GM13977 (cell line): ENCODE results near the gene NENF.
"Not testable (repeated sequence)": the region's sequence is repeated elsewhere in the genome, so short reads cannot be mapped to it uniquely, and the experiment has no call there.

Source experiments
- DNase-seq: peaks from one replicate; pipeline ENCODE4 v3.0.0; 2012; ENCODE audit warnings: low spot score
- CTCF ChIP-seq: IDR thresholded peaks from 2 replicates; pipeline ENCODE4 v1.5.1; 2012; ENCODE audit warnings: mild to moderate bottlenecking, control low read depth; ENCODE audit not compliant: insufficient read depth; ENCODE audit errors: extremely low read depth, missing control alignments
- in situ Hi-C: fragments of 300-500 bp; cut with MboI; formaldehyde crosslinking; loops from one replicate; pipeline ENCODE4 v1.12.0; 2022; ENCODE audit warnings: low sequenced_read_pairs, low pct_unique_long_range_greater_than_20kb, mixed read lengths, inconsistent platforms; ENCODE audit not compliant: unreplicated experiment

The NENF gene

DNA sequence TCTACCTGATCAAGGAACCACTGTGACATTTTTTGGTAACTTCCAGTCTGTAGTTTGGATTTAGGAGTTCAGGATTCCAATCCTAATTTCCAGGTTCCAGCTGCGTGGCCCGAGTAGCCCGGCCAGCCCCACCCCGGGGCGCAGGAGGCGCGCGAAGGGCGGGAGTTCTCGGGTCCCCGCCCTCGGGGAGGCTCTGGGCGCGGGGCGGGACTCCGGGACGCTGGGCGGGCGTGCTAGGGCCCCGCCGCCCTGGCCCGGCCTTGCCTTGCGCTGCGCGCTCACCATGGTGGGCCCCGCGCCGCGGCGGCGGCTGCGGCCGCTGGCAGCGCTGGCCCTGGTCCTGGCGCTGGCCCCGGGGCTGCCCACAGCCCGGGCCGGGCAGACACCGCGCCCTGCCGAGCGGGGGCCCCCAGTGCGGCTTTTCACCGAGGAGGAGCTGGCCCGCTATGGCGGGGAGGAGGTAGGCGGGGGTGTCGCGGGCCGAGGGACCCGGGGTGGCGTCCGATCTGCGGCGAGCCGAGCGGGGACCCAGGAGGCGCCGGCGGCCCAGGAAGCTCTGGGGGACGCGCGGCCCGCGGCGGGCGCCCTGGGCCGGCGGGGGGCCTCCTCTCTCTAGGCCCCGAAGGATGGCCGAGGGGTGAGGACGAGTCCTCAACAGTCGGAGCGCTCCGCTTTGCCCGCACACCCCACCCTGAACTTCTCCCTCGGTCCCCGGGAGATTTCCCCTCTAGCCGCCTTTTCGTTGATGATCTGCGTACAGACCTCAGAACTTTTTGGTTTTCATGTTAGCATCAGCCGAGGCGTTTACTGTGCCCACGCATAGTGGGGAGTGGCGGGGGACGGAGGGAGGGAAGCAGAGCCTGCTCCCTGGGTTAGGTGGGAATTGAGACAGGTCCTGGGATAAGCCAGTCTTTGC is at the start of gene NENF:
TSS of gene NENF (plus strand) at position 260 of the 916 bp plus-strand sequence. CDS start at position 284, 24 bp downstream.
- no peak for TF ChIP-seq CTCF
- DNase-seq = peak; percentile 98
- in situ Hi-C loops = no loop called here

DNA sequence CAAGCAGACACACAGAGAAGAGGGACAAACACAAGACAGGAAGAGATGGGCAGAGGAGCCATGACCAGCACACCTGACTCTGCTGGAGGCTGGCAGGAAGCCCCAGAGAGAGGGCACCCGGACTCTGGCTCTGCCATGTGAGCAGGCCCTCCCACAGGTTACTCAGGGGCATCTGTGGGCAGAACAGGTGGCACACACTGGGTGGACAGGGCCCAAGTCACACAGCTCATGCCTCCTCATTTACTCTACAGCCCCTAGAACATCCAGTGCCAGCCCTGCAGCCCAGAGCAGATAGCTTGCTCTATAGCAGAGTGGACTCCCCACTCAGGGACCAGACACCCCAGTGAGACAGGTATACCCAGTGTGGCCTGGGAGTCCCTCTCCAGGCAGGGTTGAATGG is 46.7 kb upstream of the NENF start:
- no peak for DNase-seq
- in situ Hi-C loops = no loop called here
- no peak for TF ChIP-seq CTCF

- in situ Hi-C loops = no loop called here
- no peak for DNase-seq
- TF ChIP-seq CTCF = no peak
Observed at GRCh38 chr1:212388985-212389716, 43.6 kb upstream of the NENF start.

DNA sequence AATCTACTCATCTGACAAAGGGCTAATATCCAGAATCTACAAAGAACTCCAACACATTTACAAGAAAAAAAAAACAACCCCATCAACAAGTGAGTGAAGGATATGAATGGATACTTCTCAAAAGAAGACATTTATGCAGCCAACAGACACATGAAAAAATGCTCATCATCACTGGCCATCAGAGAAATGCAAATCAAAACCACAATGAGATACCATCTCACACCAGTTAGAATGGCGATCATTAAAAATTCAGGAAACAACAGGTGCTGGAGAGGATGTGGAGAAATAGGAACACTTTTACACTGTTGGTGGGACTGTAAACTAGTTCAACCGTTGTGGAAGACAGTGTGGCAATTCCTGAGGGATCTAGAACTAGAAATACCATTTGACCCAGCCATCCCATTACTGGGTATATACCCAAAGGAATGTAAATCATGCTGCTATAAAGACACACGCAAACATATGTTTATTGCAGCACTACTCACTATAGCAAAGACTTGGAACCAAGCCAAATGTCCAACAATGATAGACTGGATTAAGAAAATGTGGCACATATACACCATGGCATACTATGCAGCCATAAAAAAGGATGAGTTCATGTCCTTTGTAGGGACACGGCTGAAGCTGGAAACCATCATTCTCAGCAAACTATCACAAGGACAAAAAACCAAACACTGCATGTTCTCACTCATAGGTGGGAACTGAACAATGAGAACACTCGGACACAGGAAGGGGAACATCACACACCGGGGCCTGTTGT is 36.9 kb upstream of the NENF start:
- in situ Hi-C loops, DNase-seq: not testable (repeated sequence)

GRCh38 chr1:212396638-212397037 is 36.1 kb upstream of the NENF start:
- TF ChIP-seq CTCF = no peak
- DNase-seq = no peak
- in situ Hi-C loops = no loop called here

DNA sequence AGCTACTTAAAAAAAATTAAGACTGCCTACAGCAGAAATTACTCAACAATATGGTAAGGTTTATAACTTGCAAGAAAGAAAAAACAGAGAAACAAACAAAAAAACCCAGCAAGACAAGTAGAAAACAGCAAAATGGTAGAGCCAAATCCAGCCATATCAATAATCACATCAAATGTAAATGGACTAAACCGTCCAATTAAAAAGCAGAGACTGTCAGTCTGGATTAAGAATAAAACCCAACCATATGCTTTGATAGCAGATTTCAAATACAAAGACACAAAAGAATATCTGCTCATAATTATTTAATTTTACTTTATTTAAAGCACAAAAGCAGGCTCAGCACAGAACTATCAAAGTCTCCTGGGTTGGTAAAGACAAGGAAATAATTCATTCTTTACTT is 35.5 kb upstream of the NENF start:
- in situ Hi-C loops = no loop called here
- no peak for DNase-seq
- TF ChIP-seq CTCF = no peak
